Measurements from ENCODE around the gene PPP2CA. TPM values are rescaled to one million over a fixed set of nuclear protein-coding genes. Genes with fewer than 3 reads are reported as not detected.

PPP2CA gene
- total and polyA plus RNA-seq, 9 of the 15 experiments (the other 6 are each of a cell fraction or from before 2014, with no cell fraction given), result 23.0 to 257 (median 109) TPM

- no peak for TF ChIP-seq ZNF589 (CRISPR knock-in tag; IDR thresholded peaks at IDR 0.05; ENCODE audit: low read depth)
- TF ChIP-seq BRD4 (IDR thresholded peaks at IDR 0.05), result peak; percentile 16; the same call in 1 of the 2 replicates
- peak; percentile 67; the same call in 1 of the 2 replicates for TF ChIP-seq HMBOX1 (IDR thresholded peaks at IDR 0.05)
- peak; percentile 84 for TF ChIP-seq NFE2 (IDR thresholded peaks at IDR 0.05; ENCODE audit: low read depth)
- no peak for TF ChIP-seq LARP7 (IDR thresholded peaks at IDR 0.05)
- TF ChIP-seq L3MBTL2 (IDR thresholded peaks at IDR 0.05), result no peak
- no peak for TF ChIP-seq ELF1 (tag; IDR thresholded peaks at IDR 0.05)
- TF ChIP-seq SMAD1 (IDR thresholded peaks at IDR 0.05; ENCODE audit: low read depth, low read length, partially characterized antibody), result no peak
- 0 out of 2 replicates have a peak, but pooled peaks have one; percentile 22 for TF ChIP-seq POLR2H (tag; IDR thresholded peaks at IDR 0.05; ENCODE audit: low read depth)
- no peak for TF ChIP-seq ETV5 (CRISPR knock-in tag; IDR thresholded peaks at IDR 0.05; ENCODE audit: low read depth)
- no peak for TF ChIP-seq FOS (IDR thresholded peaks at IDR 0.05; ENCODE audit: extremely low read depth, insufficient read length)
- no peak for TF ChIP-seq ZNF431 (CRISPR knock-in tag; IDR thresholded peaks at IDR 0.05)
- TF ChIP-seq FOXM1 (IDR thresholded peaks at IDR 0.05; ENCODE audit: low read depth), result peak; percentile 51; the same call in 1 of the 2 replicates
- no peak for TF ChIP-seq FOXM1 (CRISPR knock-in tag; IDR thresholded peaks at IDR 0.05; ENCODE audit: low read depth)
- TF ChIP-seq BCLAF1 (IDR thresholded peaks at IDR 0.05; ENCODE audit: borderline replicate concordance in 1 of 2, control insufficient read depth in 1 of 2, low read depth in 2 of 2, low read length in 1 of 2), result no peak
- TF ChIP-seq TCF7 (IDR thresholded peaks at IDR 0.05; ENCODE audit: borderline replicate concordance), result no peak
- no peak for TF ChIP-seq E4F1 (CRISPR knock-in tag; IDR thresholded peaks at IDR 0.05; ENCODE audit: borderline replicate concordance)
- no peak for TF ChIP-seq EWSR1 (IDR thresholded peaks at IDR 0.05; ENCODE audit: borderline replicate concordance, low read depth, partially characterized antibody)
- no peak for TF ChIP-seq ZNF140 (CRISPR knock-in tag; IDR thresholded peaks at IDR 0.05)
- 0 out of 2 replicates have a peak, but pooled peaks have one; percentile 9 for TF ChIP-seq RFX1 (IDR thresholded peaks at IDR 0.05)
Measured at GRCh38 chr5:134174841-134175839, 50.7 kb downstream of the PPP2CA start (continued).

All from K562 (cell line).